Nephron (organoid): ENCODE results near the gene DENND2A.
"Not testable (repeated sequence)": the region's sequence is repeated elsewhere in the genome, so short reads cannot be mapped to it uniquely, and the experiment has no call there.

Source experiments
- H3K27ac Mint-ChIP-seq, 3 experiments: 2 replicates each; pipeline ENCODE4 v1.8.0; 2020; ENCODE audit warnings: mixed read lengths in 3 of 3, mild to moderate bottlenecking in 2 of 3, moderate library complexity in 1 of 3
- H3K27me3 Mint-ChIP-seq: 2 replicates; pipeline ENCODE4 v1.8.0; 2021; ENCODE audit warnings: low read depth, mild to moderate bottlenecking, moderate library complexity, mixed read lengths
- H3K36me3 Mint-ChIP-seq: 2 replicates; pipeline ENCODE4 v1.8.0; 2020; ENCODE audit warnings: low read depth, mixed read lengths
- H3K4me1 Mint-ChIP-seq: 2 replicates; pipeline ENCODE4 v1.8.0; 2020; ENCODE audit warnings: mixed read lengths
- H3K4me3 Mint-ChIP-seq, 3 experiments: 2 replicates each; pipeline ENCODE4 v1.8.0; 2020; ENCODE audit warnings: mild to moderate bottlenecking in 3 of 3, mixed read lengths in 3 of 3, moderate library complexity in 2 of 3
- H3K9me3 Mint-ChIP-seq: 2 replicates; pipeline ENCODE4 v1.8.0; 2020; ENCODE audit warnings: mixed read lengths
- CTCF ChIP-seq, 3 experiments: fragments of 200-600 bp; sonication (generic); IDR thresholded peaks; one replicate each; pipeline ENCODE4 v1.5.0; 2021; ENCODE audit warnings: antibody characterized with exemption in 3 of 3; ENCODE audit not compliant: unreplicated experiment in 3 of 3

Gene DENND2A

DNA sequence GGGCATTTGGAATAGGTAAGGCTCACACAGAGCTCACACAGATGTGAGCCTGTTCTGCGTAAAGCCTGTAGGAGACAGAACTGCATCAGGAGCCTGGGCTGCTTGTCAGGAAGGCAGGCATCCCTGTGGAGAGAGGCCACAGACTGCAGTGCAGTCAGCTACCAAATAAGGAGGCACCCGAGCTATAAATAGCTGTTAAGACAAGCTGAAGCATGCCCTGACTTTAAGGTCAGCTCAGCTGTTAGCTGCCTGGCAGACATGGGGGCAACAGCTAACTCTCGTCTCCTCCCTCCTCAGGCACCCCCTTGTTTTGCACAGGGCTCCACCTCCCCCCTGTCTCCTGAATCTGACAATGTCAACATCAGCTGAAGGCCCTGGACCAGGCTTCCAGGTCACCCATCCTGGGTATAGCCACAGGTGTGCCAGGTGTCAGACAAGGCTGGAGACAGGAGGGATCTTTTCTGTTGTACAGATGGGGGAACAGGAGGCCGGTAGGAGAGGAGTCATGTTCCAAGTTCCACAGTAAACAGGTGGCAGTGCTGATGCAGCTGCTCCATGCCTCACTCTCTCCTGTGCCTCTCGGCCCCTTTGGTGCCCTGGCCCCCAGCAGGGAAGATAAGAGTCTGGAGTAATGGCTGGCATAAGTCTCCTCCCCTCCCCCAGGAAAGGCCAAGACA is 133.7 kb downstream of the DENND2A start:
- Mint-ChIP-seq H3K27me3 (no peaks in the 10 kb centered on the region), H3K36me3 (no peaks in the 10 kb centered on the region), H3K4me1 (peaks cover 28% of the 10 kb centered on the region), H3K27ac (peak overlapping the region; percentile 66 to 73 (median 73)), H3K4me3 (peak overlapping the region in 1 of 3 experiments; percentile 24), H3K9me3 (no peaks in the 10 kb centered on the region)
- peak in 2 of 3 experiments; percentile 9 to 16 for TF ChIP-seq CTCF (IDR thresholded peaks at IDR 0.05; ENCODE audit: unreplicated experiment in 3 of 3)

DNA sequence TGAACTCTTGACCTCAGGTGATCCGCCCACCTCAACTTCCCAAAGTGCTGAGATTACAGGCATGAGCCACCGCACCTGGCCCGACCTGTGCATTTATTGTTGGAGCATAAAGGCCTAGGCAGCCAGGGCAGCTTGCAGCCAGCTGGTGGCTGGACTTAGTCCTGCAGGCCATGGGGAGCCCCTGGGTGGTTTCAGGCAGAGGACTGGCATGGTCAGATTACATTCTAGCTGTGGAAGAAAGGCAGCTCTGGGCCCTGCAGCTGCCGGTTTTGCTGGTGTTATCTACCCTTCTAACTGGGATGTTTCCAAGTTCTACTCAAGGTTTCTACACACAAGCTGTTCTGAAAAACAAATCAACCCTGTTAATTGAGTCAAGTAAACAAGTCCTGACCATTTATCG is 138.6 kb downstream of the DENND2A start:
- H3K27me3 Mint-ChIP-seq: no peaks in the 10 kb centered on the region
- H3K4me1 Mint-ChIP-seq: peaks cover 14% of the 10 kb centered on the region
- H3K4me3 Mint-ChIP-seq: no peak overlapping the region
- H3K36me3 Mint-ChIP-seq: no peaks in the 10 kb centered on the region
- no peaks in the 10 kb centered on the region for H3K9me3 Mint-ChIP-seq
- H3K27ac Mint-ChIP-seq: no peak overlapping the region
- no peak for TF ChIP-seq CTCF (IDR thresholded peaks at IDR 0.05; ENCODE audit: unreplicated experiment in 3 of 3)

GRCh38 chr7:140497807-140498206 is 142.8 kb downstream of the DENND2A start:
- H3K9me3 Mint-ChIP-seq, H3K4me1 Mint-ChIP-seq, H3K36me3 Mint-ChIP-seq, H3K27ac Mint-ChIP-seq, H3K27me3 Mint-ChIP-seq, H3K4me3 Mint-ChIP-seq: not testable (repeated sequence)

DNA sequence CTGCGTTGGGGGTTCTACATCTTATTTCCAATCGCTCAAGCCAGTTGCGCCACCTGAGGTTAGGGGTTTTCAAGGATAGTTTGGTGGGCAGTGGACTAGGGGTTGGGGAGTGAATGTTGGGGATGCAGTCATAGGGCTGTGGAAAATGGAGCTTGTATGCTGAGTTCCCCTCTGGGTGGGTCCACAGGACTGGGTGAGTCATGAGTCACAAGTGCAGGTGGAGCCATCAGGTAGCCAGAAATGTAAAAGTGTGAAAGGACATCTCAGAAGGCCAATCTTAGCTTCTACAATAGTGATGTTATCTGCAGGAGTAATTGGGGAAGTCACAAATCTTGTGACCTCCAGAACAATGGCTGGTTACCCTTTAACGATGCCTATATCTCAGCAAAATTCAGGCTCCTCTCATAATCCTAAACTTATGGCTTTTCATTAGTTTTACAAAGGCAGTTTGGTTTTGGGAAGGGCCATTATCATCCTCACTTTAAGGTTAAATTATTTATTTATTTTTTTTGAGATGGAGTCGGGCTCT is 143.3 kb downstream of the DENND2A start:
- Mint-ChIP-seq H3K27me3 (no peaks in the 10 kb centered on the region), H3K9me3 (no peaks in the 10 kb centered on the region), H3K4me1 (no peaks in the 10 kb centered on the region), H3K27ac (no peak overlapping the region), H3K36me3 (no peaks in the 10 kb centered on the region), H3K4me3 (no peak overlapping the region)
- no peak for TF ChIP-seq CTCF (IDR thresholded peaks at IDR 0.05; ENCODE audit: unreplicated experiment in 3 of 3)

- Mint-ChIP-seq H3K4me1 (no peaks in the 10 kb centered on the region), H3K4me3 (no peak overlapping the region)
- TF ChIP-seq CTCF (IDR thresholded peaks at IDR 0.05; ENCODE audit: unreplicated experiment in 3 of 3): no peak
Measured at GRCh38 chr7:140495514-140496097, 145.0 kb downstream of the DENND2A start.

DNA sequence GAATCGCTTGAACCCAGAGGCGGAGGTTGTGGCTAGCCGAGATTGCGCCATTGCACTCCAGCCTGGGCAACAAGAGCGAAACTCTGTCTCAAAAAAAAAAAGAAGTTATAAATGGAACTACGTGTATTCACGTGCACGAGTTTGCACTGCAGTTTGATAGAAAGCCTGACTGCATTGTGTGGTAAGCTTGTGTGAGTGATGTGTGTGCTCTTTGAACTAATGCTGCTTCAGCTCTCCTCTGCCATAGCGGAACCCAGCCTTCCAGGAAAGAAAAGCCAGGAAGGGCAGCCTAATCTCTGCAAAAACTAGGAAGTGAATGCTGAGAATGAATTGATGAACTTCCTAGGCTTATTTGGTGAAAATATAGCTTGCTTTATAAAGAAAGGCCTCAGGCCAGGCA is 145.7 kb downstream of the DENND2A start:
- TF ChIP-seq CTCF (IDR thresholded peaks at IDR 0.05; ENCODE audit: unreplicated experiment in 3 of 3): no peak
- Mint-ChIP-seq H3K4me3 (no peak overlapping the region), H3K9me3 (no peaks in the 10 kb centered on the region), H3K36me3 (no peaks in the 10 kb centered on the region), H3K4me1 (no peaks in the 10 kb centered on the region), H3K27me3 (no peaks in the 10 kb centered on the region), H3K27ac (no peak overlapping the region)

More at GRCh38 chr7:140495514-140496097, 145.0 kb downstream of the DENND2A start:
- no peaks in the 10 kb centered on the region for H3K9me3 Mint-ChIP-seq
- H3K27me3 Mint-ChIP-seq: no peaks in the 10 kb centered on the region
- H3K27ac Mint-ChIP-seq: no peak overlapping the region
- no peaks in the 10 kb centered on the region for H3K36me3 Mint-ChIP-seq
